ENCODE measurements around the gene PTPRD. TPM values are rescaled to one million over a fixed set of nuclear protein-coding genes. Genes with fewer than 3 reads are reported as not detected.

PTPRD gene
- total RNA-seq, 1 experiment from 2014 or later: 4.5 TPM

DNA sequence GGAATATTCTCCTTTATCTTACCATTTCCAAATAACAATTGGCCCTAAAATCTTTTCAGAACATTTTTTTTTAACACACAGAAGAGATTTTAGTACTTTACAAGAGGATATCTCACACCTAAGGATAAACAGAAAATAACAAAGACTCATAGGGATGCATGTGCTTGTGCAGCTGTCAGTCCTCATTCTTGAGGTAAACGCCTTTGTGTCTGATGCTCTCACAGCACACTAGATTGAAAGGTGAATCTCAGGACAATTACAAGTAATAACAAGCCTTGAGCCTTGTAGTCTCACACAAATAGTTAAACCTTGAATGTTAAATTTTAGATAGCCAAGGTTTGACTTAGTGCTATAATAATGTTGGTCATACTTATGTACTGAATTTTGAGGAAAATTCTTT is 439.2 kb downstream of the PTPRD start:
- DNase-seq (ENCODE audit: low read depth): no peak

DNA sequence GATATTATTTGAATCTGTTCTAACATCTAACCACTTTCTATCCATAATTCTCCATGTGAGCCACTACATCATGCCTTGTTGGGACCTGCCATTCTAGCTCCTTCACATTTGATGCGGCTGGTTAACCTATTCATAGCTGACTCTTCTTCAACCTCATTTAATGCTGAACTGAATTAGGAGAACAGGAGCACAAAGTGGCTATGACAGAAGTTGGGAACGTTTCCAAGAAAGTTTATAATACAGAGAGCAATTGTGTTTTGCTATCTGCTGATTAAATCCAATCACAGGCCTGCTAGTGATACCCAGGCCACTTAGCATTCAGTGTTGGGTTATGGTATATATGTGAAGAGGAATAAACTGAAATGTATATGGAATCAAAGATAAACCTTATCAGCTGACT is 440.3 kb downstream of the PTPRD start:
- no peak for DNase-seq (ENCODE audit: low read depth)

DNA sequence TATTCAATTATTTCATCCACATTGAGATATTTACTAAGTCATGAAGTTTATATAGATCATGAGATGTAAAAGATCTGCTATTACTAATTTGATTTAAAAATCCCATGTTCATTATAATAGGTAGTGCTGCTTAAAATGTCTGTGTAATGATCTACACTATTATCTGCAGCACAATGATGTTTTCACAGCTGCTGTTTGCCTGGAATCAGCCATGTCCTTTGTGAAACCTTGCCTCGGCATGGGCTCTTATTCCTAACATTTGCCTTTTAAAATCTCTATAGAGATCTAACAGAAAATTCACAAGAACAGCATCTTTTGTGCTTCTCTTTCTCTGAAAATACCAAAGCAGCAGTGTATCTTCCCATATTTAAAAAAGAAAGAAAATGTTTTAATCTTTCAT is 444.6 kb downstream of the PTPRD start:
- no peak for DNase-seq (ENCODE audit: low read depth)

DNA sequence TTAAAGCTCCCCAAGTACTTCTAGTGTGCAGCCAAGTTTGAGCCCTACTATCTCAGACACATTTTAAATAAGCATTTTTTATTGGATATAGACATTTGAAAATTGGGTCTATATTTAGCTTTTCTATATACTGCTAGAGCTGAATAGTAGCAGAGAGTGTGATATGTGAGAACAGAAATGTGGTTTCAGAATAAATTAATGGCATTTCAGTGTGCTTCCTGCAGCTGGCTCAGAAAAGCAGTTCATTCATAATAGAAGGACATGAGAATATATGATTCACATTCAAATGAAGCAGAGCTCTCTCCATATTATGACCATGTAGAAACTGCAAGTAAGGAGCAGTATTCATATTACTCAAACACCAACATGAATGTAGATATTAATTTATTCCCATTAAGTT is 464.0 kb downstream of the PTPRD start:
- no peak for DNase-seq (ENCODE audit: low read depth)

DNA sequence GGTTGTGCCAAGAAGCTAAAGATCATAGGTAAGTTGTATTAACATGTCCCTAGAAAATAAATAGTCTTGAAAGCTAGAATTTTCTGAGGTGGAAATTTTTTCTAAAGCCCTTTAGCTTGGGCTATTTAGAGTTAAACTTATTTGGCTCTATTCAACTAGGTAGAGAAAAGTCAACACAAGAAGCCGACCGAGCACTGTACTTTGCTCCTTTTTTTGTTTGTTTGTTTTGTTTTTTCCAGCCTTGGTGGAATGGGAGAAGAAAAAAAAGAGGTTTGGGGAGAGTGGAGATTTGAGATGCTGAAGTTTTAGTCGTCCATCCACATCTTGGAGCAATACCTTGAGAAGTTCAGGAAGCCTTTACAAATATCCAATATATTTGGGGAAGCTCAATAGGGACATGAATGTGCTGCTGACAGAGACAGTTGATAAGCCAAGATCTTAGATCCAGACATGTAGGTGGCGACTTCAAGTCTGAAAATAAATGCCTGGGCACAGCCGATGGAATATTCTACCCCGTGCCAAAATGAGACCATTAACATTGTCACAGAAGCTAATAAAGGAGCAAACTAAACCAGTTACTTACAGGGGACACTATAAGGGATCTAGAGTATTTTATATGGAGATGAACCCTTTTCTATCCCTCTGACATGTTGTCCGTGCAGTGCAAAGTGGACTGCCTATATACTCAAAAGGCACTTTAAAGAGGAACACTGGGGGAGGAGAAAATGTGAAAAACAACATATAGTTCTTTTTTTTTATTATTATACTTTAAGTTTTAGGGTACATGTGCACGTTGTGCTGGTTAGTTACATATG is 466.1 kb downstream of the PTPRD start:
- DNase-seq (ENCODE audit: low read depth): no peak

- DNase-seq (ENCODE audit: low read depth): no peak
Measured at GRCh38 chr9:10144355-10144754, 468.4 kb downstream of the PTPRD start.

DNA sequence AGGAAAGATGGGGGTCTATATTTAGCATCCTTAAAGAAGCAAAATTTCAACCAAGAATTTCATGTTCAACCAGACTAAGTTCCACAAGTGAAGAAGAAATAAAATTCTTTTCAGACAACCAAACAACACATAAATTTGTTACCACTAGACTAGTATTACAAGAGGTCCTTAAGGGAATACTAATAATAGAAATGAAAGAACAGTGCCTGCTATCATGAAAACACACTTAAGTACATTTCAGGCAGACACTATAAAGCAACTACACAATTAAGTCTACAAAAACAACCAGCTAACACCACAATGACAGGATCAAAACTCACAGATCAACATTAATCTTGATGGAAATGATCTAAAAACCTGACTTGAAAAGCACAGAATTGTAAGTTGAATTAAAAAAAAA is 477.2 kb downstream of the PTPRD start:
- DNase-seq (ENCODE audit: low read depth): no peak

DNA sequence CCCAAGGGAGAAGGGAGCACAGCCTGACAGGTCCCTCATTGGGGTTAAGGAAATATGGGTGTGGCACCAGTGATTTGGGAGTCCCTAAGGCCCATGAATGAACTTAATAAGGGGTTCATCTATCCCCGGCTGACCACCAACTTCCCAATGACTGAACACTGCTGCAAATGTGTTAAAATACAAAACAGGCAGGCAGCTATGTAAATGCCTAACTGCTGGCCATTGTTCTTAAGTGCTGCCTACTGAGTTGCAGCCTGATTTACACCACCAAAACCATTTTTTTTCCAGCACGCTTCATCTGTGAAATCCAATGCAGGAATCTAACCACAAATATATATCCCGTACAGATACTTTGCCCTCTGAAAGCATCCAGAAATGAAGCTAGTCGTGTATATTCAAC is 478.5 kb downstream of the PTPRD start:
- no peak for DNase-seq (ENCODE audit: low read depth)

- no peak for DNase-seq (ENCODE audit: low read depth)
Measured at GRCh38 chr9:10130061-10130675, 482.6 kb downstream of the PTPRD start.

DNA sequence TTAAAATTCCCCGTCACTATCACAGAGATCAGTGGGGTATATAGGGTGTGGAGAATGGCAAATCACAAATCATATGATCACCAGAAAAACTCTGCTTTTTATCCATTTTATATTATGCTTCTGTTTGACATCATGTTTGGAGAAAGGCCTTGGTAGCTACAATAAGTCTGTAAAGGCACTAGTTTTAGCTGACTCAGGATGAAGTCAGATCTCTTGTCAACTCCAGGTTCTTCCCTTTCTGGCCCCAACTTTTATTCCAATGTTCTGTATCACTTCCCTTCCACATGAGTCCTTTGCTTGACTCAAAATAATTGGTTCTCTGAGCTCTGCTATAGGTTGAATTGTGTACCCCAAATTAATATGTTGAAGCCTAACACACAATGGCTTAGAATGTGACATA is 484.9 kb downstream of the PTPRD start:
- no peak for DNase-seq (ENCODE audit: low read depth)

GRCh38 chr9:10112798-10113197 is 500.0 kb downstream of the PTPRD start:
- DNase-seq (ENCODE audit: low read depth): no peak

DNA sequence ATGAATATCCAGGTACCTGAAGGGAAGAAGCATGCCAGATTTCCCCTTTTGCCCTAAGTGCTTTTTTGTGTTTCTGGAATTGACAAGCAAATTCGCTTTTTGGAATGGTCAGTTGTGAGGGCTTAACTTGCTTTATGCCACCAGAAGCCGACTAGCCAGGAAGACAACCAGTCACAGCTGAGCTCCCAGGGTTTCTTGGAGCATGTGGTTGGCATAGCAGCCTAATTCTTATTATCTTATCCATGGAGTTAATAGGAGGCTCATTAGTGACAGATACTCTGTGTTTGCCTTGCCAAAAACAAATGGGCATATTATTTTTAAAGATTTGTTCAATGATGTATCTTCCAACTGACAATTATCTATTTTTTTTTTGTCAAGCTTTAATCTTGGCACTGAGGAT is 500.7 kb downstream of the PTPRD start:
- no peak for DNase-seq (ENCODE audit: low read depth)

DNA sequence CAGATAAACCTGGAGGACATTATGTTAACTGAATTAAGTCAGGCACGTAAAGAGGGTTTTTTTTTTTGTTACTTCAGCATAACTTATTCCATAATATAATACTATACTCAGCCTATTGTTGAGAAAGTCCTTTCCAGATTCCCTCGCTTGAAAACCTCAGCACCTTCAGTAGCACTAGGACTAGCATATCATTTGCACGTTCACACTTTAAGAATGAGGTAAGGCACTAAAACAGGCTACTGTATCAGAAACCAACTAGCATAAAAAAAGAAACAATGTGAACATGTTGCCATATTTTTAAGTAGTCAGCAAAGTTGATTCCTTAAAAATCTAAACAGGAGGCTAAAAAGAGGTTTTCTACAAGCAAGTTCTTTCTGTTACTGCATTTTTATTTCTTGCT is 504.0 kb downstream of the PTPRD start:
- DNase-seq (ENCODE audit: low read depth): no peak

DNA sequence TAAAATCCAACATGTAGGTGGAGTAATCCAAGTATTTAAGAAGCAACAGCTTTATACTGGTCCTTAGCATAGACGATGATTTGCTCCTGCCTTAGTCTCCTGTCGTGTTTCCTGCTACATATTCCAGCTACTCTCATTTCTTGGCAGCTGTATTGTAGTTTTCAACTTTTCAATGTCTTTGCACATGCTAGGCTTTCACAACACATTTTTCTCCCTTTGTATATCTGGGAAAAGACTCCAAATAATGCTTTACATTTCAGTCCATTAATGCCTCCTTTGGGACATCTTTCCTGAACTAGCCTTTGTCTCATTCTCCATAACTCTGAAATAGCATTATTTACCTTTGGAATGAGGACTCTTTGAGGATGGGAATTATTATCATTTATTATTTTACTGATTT is 508.0 kb downstream of the PTPRD start:
- no peak for DNase-seq (ENCODE audit: low read depth)

GRCh38 chr9:10095208-10095607 is 517.6 kb downstream of the PTPRD start:
- no peak for DNase-seq (ENCODE audit: low read depth)

DNA sequence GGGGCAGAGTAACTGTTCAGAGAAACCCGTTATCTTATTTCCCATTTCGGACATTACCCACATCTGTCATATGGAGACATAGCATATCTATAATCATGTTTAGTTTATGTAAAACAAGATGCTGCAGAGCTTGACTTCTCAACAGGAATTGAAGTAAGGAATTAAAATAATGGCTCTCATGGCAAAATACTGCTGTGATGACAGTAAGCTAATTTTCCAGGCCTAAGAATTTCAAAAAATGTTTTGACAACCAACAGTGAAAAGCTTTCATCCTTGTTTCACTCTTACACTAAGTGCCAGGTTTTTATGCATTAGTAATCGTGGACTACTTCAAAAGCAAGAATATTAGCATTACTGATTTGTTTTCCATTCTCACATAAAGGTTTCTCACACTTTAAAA is 518.2 kb downstream of the PTPRD start:
- DNase-seq (ENCODE audit: low read depth): no peak

DNA sequence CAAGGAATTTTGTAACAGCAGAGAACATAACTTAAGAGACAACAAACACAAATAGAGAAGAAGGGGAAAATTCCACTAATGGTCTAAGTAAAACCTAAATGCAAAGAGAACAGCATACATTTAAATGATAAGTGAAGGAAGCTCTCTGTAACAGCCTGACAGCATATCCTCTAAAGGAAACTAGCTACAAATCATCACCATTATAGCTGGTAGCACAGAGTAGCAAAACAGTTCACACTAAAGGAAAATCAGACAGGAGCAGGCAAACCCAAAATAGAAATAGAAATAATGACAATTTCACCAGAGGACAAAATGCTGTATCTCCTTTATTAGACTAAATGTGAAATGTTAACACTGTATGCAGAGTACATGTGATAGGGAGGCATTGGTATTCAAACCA is 532.8 kb downstream of the PTPRD start:
- DNase-seq (ENCODE audit: low read depth): no peak

GRCh38 chr9:10079284-10079964 is 533.4 kb downstream of the PTPRD start:
- DNase-seq (ENCODE audit: low read depth): no peak

DNA sequence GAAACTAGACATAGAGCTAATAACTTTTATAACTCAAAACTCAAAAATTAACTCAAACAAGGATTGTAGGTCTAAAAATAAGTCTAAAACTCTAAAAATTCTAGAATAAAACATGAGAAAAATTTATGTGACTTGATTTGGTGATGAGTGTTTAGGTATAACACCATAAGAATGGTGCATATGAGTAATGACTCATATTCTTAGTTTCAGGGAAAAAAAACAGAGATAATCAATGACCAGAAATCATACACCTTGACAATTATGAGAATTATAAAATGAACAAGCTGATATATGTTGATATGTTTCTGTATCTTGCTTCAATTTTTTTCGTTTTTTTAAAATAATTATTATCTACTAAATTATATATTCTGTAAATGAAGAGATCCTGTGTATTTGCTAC is 541.2 kb downstream of the PTPRD start:
- DNase-seq (ENCODE audit: low read depth): no peak

DNA sequence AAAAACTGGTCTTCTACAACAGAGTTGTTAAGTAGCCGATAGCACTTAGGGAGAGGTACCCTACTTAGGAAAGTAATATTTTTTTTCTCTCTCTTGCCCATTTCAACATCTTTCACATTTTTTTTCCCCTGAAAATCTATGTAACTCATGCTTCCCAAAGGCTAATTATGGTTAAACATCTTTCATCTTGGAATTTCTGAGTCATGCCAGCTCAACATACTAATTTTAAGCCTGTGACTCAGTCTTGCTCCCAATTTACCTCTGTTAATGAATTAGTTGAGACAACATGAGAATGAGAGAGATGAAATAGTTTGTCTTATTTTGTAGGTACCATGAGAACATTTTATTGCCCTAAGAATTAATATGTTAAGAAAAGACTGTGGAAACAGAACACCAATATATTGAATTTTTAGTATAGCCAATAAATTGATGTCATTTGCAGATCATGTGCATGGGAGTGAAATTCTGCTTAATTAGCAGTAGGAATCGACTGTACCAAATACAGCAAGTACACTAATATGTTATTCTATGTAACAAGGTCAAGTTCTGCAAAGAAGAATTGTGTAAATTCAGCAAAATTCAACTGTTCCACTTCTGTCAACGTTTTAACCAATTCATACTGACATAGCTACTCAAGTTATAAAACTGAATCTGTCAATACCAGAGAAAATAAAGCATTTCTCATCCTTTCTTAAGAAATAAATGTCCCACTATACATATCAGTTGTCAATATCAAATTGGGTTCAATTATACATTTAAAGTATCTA is 550.0 kb downstream of the PTPRD start:
- DNase-seq (ENCODE audit: low read depth): peak; percentile 29

GRCh38 chr9:10059044-10059443 is 553.8 kb downstream of the PTPRD start:
- DNase-seq (ENCODE audit: low read depth): no peak

DNA sequence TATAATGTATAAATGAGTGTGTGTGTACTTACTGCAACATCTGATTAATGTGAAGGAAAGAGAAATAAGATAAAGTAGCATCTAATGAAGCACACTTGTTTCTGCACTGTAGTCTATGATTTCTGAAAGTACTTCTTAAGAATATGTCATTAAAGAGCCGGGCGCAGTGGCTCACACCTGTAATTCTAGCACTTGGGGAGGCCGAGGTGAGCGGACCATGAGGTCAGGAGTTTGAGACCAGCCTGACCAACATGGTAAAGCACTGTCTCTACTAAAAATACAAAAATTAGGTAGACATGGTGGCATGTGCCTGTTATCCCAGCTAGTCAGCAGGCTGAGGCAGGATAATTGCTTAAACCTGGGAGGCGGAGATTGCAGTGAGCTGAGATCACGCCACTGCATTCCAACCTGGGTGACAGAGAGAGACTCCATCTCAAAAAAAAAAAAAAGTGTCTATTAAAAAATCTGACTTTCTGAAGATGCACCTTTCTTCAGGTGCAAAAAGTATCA is 556.9 kb downstream of the PTPRD start:
- no peak for DNase-seq (ENCODE audit: low read depth)
